ENCODE results near the gene FBXO45.
"Not testable (repeated sequence)": the region's sequence is repeated elsewhere in the genome, so short reads cannot be mapped to it uniquely, and the experiment has no call there.

Gene FBXO45

DNA sequence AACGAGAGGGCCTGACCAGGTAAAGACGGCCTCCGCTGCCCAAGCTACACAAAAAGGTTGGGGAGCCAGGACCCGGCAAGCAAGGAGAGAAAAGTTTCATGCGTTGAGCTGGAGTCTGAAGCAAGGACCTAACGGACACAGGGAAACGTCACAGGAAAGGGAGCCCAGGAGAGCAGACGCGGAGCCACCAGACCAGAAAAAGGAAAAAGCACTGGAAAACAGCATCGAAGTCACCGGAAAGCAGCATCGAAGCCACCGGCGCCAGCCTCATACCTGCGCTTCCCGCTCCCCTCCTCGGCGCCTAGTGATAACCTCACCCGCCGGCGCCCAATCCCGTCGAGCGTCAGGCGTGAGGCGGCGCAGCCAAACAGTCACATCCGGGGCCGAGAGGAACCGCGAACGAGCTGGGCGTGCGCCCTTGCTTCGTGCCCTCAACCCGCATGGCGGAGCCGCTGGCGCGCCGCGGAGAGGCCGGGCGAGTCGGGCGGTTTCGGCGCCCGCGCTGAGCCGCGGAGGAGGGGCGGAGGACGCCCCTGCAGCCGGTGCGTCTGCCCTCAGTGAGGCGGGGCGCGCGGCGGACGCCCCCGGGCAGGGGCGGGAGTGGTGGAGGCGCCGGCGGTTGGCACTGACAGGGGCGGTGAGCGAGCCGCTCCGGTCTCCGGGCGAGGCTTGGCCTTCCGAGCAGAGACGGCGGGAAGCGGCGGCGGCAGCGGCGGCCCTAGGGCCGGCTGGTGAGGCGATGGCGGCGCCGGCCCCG is at the start of gene FBXO45, which contains the start of gene WDR53:
FBXO45 (plus strand) TSS at position 415 of the 757 bp plus-strand sequence; CDS start at position 740, 325 bp downstream.
WDR53 (minus strand) TSS at position 309 of the 757 bp plus-strand sequence. CDS start 7,079 bp downstream, outside the sequence.
- DNase-seq: peak; percentile 97

- DNase-seq: peak; percentile 86
These were observed 49.3 kb upstream of the FBXO45 start for GRCh38 chr3:196518966-196519717.

- no peak for DNase-seq
These were observed 48.8 kb upstream of the FBXO45 start for GRCh38 chr3:196519718-196520082.

- not testable (repeated sequence) for DNase-seq
These were observed 47.2 kb upstream of the FBXO45 start for GRCh38 chr3:196521291-196521690.

DNA sequence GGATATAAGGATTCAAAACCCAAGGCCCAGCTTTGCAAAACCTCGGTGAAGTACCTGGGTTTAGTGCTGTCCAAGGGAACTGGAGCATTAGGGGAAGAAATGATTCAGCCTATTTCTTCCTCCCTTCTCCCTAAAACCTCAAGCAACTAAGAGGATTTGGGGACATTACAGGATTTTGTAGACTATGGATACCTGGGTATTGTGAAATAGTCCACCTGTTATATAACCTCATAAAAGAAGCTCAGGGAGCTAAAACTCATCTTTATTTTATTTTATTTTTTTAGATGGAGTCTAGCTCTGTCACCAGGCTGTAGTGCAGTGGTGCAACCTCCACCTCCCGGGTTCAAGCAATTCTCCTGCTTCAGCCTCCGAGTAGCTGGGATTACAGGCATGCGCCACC is 44.6 kb upstream of the FBXO45 start:
- no peak for DNase-seq

GRCh38 chr3:196524527-196524926 is 43.9 kb upstream of the FBXO45 start:
- no peak for DNase-seq

DNA sequence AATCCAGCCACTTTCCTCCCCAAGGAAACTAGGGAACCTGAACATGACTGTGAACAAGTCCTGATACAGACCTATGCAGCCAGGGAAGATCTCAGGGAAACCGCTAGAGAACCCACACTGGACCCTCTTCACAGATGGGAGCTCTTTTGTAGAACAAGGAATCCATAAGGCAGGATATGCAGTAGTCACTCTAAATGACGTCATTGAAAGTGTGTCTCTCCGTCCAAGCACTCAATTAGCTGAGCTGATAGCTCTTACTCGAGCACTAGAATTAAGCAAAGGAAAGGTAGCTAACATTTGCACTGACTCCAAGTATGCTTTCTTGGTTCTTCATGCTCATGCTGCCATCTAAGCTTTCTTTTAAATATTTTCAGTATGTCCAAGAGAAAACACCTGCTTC is 43.3 kb upstream of the FBXO45 start:
- no peak for DNase-seq

- DNase-seq: peak; percentile 91
These were observed 39.7 kb upstream of the FBXO45 start for GRCh38 chr3:196528639-196529233.

DNA sequence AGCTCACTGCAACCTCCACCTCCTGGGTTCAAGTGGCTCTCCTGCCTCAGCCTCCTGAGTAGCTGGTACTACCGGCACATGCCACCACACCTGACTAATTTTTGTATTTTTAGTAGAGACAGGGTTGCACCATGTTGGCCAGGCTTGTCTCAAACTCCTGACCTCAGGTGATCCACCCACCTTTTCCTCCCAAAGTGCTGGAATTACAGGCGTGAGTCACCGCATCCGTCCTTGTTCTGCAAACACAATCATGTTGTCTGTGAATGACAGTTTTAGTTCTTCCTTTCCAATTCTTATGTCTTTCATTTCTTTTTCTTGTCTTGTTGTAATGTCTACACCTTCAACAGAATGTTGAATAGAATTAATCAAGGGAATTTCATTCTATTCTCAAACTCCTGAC is 37.0 kb upstream of the FBXO45 start:
- DNase-seq: no peak

DNA sequence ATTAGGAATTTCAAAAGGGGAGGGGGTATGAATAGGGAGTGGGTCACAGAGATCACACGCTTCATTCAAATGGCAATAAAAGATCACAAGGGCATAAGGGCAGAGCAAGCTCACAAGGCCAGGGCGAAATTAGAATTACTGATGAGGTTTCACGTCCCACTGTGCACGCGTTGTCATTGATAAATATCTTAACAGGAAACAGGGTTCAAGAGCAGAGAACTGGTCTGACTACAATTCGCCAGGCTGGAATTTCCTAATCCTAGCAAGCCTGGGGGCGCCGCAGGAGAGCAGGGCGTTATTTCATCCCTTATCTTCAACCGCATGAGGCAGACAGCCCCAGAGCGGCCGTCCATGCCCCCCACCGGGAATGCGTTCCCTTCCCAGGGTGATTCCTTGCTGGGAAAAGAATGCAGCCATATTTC is 35.2 kb upstream of the FBXO45 start:
- no peak for DNase-seq

- DNase-seq: peak; percentile 39
These were observed 31.0 kb upstream of the FBXO45 start for GRCh38 chr3:196537319-196537984.

DNA sequence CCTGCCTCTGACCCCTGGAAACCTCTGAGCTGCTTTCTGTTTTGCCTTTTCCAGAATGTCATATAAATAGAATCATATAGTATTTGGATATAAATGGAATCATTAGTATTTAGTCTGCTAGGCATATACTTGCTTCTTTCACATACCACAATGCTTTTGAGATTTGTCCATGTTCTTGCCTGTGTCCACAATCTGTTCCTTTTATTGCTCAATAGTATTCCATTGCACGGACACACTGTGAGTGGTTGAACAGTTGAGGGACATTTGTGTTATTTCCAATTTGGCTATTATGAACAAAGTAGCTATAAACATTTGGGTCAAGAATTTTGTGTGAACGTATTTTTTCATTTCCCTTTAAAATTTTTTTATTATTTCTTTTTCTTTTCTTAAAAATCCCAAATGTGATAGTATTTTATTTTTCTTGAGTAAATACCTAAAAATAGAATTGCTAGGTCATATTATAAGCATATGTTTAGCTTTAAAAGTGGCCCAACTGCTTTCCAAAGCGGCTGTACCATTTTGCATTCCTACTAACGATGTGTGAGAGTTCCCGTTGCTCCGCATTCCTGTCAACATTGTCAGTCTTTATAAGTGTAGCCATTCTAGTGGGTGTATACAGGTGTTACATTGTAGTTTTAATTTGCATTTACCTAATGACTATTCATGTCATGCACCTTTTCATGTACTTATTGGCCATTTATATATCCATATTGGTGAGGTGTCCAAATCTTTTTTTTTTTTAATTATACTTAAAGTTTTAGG is 26.6 kb upstream of the FBXO45 start:
- DNase-seq: no peak

DNA sequence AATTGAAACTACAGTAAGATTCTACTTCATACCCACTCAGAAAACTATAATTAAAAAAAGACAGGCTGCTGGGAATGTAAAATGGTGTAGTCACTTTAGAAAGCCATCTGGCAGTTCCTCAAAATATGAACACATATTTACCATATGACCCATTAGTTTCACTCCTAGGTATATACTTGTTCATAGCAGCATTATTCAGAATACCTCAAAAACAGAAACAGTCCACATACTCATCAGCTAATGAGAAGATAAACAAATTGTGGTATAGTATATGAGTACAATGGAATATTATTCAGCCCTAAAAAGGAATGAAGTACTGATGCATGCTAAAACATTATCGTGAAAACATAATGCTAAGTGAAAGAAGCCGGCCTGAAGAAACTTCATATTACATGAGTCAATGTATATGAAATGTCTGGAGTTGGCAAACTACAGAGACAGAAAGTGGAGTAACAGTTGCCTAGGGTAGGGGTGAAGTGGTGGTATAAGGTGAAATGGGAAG is 23.9 kb upstream of the FBXO45 start:
- no peak for DNase-seq

DNA sequence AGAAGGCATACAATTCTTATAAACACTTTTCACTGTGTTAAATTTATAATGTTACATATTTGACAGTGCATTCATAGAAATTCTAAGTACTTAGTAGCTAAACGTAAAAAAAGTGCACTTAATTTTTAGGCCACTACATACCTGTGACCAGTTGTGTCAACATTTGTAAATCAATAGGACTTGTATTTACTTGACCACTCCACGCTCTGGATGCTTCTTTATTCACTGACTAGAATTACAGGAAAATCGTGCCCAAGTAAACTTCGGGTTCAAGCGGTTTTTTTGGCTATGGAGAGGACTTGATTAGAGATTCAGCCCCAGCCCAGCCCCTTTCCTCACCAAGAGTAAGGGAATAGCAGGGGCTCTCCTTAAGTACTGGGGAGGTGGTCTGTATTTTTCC is 21.9 kb upstream of the FBXO45 start:
- no peak for DNase-seq

DNA sequence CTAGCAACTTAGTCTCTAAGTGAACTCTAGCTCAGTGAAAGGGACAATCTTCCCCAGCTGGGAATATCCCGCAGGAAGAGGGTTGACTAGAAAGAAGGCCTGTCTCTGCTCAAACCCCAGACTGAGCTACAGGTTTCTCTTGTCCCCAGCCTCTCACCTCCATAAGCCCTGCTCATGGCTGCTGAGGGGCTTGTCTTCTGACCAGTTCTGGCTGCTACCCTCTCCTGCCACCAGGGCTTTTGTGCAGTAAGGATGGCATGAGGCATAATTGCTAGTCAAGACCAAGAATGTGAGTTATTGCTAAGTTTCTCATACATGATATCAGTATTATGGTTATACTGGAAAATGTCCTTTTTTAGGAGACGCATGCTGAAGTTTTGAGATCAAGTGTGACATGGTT is 21.4 kb upstream of the FBXO45 start:
- DNase-seq: no peak

GRCh38 chr3:196549312-196549711 is 19.1 kb upstream of the FBXO45 start:
- DNase-seq: not testable (repeated sequence)

DNA sequence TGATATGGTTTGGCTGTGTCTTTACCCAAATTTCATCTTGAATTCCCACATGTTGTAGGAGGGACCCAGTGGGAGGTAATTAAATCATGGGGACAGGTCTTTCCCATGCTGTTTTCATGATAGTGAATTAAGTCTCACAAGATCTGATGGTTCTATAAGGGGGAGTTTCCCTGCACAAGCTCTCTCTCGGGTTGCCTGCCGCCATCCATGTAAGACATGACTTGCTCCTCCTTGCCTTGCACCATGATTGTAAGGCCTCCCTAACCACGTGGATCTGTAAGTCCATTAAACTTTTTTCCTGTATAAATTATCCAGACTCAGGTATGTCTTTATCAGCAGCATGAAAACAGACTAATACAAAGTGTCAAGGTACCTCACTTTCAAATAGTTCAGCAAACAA is 18.3 kb upstream of the FBXO45 start:
- not testable (repeated sequence) for DNase-seq

GRCh38 chr3:196552253-196552652 is 16.2 kb upstream of the FBXO45 start:
- DNase-seq: no peak

- no peak for DNase-seq
These were observed 14.9 kb upstream of the FBXO45 start for GRCh38 chr3:196553551-196553950.

DNA sequence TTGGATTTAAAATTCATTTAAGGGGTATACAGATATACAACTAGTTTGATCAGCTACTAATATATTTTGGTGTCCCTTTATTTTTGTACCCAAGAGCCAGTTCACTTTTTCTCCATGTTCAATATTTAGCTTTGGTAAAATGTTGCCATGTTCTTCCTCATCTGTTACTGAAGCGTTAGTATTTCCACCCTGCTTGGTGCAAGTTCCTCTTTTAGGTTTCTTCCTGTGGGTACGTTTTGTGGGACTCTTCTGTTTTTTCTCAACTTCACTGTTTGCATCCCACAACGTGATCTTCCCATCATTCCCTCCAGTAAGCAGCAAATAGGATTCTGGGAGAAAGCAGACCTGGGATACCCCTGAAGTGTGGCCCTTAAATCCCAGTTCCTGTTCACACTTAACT is 14.3 kb upstream of the FBXO45 start:
- DNase-seq: no peak

DNA sequence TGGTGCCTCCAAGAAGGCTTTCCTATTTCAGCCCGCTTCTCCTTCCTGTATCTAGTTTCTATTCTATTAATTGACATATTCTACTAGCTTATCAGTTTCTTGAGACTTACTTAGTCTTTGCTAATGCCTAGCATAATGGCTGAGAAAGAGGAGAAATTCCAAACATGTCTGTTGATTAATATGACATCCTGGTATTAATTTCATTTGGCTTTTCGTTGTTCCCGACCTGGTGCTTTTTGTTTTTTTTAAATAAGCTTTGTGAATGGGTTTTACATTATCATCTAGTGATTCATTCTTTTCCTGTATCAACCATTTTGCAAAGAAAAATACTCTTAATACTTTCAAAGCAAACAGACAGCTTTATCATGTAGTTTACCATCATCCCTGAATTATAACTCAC is 13.2 kb upstream of the FBXO45 start:
- DNase-seq: no peak

GRCh38 chr3:196557236-196557635 is 11.2 kb upstream of the FBXO45 start:
- no peak for DNase-seq

Data from RPMI8226 (cell line).